Aorta (tissue), 5 donors: Measurements from ENCODE around the gene HLCS. TPM values are rescaled to one million over a fixed set of nuclear protein-coding genes. Genes with fewer than 3 reads are reported as not detected.

Experiments
- ATAC-seq: fragments of 200-7000 bp; cut with Tn5 transposase; one replicate; pipeline ENCODE4 v1.9.1; 2022; ENCODE audit warnings: moderate library complexity; ENCODE audit not compliant: low FRiP score
- DNase-seq, 2 donors: peaks; one replicate each; pipeline ENCODE4 v3.0.0-alpha.2; 2020
- H3K27ac ChIP-seq, 2 donors: one replicate each; pipeline ENCODE4 v1.5.1; 2013; ENCODE audit warnings: low read length in 2 of 2, mild to moderate bottlenecking in 2 of 2, moderate library complexity in 2 of 2, control low read depth in 1 of 2, inconsistent platforms in 1 of 2, low read depth in 1 of 2
- H3K27me3 ChIP-seq, 2 donors: one replicate each; pipeline ENCODE4 v1.6.1; 2013; ENCODE audit warnings: control low read depth in 1 of 2, low read length in 1 of 2, mild to moderate bottlenecking in 1 of 2, moderate library complexity in 1 of 2; ENCODE audit not compliant: insufficient read depth in 2 of 2, control insufficient read depth in 1 of 2
- H3K36me3 ChIP-seq, 2 donors: one replicate each; pipeline ENCODE4 v1.6.1; 2013; ENCODE audit warnings: control low read depth in 1 of 2, low read length in 1 of 2, mild to moderate bottlenecking in 1 of 2; ENCODE audit not compliant: insufficient read depth in 2 of 2, control insufficient read depth in 1 of 2
- H3K4me1 ChIP-seq, 2 donors: one replicate each; pipeline ENCODE4 v1.6.1; 2013; ENCODE audit warnings: low read length in 2 of 2, control low read depth in 1 of 2, mild to moderate bottlenecking in 1 of 2, moderate library complexity in 1 of 2; ENCODE audit not compliant: insufficient read depth in 2 of 2, control insufficient read depth in 1 of 2
- H3K4me3 ChIP-seq, 2 donors: one replicate each; pipeline ENCODE4 v1.5.1; 2013; ENCODE audit warnings: low read length in 2 of 2, control low read depth in 1 of 2, mild to moderate bottlenecking in 1 of 2
- H3K9me3 ChIP-seq: one replicate; pipeline ENCODE4 v1.6.1; 2013; ENCODE audit warnings: mild to moderate bottlenecking, low read length; ENCODE audit not compliant: control insufficient read depth
- WGBS, 2 donors: extraction: QIAGEN DNeasy Blood & Tissue Kit; methylation state at CpG; one replicate each; pipeline ENCODE4 v1.1.7; 2013; 5-methylcytosine and 5-hydroxymethylcytosine counted together
- intact Hi-C, 2 donors: fragments of 100-400 bp; cut with DNase I; formaldehyde crosslinking; loops; one replicate each; pipeline versions ENCODE4 v1.14.2 to v1.15.0; 2022
- polyA plus RNA-seq, 2 donors: library from polyadenylated mRNA; stranded (reverse); fragments of 200-250 nt; gene quantifications; one replicate each; pipeline ENCODE4 v1.2.3, GENCODE V29; 2013
- total RNA-seq, 2 donors: library from RNA; stranded (reverse); fragmentation: NEBNext Ultra II Directional; extraction: Animal tissue kit (Norgen Biotek cat#: 25700); gene quantifications; one replicate each; pipeline ENCODE4 v1.2.1, GENCODE V29; 2021
- donor health status: healthy with polysubstance abuse.
- donor health status: Bipolar disorder and iron deficiency.
- donor health status: DM: no; HTN: no; CAD: no.
- donor health status: DM: no; HTN: no; CAD: no.
- donor health status: DM: yes; HTN: yes; CAD: no.

HLCS gene
- total and polyA plus RNA-seq, 4 donors = 2.1 to 19.7 (median 10.6) TPM

DNA sequence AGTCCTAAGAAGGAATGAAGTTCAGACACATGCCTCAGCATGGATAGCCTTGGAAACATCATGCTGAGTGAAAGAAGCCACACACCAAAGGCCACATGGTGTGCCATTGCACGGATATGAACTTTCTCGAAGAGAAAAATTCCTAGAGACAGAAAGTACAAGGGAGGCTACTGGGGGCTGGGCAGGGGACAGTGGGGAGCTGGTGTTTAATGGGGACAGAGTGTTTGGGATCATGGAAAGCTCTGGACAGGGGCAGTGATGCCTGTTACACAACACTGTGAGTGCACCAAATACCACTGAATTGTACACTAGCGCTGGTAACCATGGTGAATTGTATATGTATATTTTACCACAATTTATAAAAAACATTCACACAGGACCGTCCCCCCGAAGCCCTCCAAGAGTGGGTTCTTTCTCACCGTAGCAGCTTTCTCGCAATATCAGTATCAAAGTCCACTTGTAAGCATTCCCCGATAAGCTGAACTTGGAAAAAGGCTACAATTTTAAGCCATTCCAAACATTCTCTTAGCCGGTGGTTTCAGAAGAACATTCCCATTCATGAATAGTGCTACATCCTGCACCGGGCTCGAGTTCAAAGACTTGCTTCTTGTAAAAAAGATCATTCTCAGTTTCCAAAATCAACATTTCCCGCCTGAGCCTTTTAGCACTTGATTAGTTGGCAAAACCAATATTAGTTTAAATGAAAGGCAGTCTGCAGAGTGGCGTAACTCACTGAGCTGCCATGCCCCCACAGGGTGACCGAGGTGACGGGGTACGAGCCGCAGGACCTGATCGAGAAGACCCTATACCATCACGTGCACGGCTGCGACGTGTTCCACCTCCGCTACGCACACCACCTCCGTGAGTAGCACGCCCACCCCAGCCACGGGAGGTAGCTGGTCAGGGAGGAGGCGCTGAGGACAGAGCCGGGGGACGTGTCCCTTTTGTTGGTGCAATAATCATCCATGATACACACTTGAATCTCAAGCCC is 235.9 kb downstream of the HLCS start:
- DNase-seq (peak in 1 of 2 donors; percentile 60), ATAC-seq (no peak)
- H3K4me1 ChIP-seq = no peaks in the 10 kb centered on the region
- no peaks in the 10 kb centered on the region for H3K36me3 ChIP-seq
- no peaks in the 10 kb centered on the region for H3K27me3 ChIP-seq
- 33 to 41% methylated on average over 30 of the region's 30 CpGs for WGBS, 2 donors
- H3K4me3 ChIP-seq = no peak overlapping the region
- intact Hi-C loops = no loop called here
- no peak overlapping the region for H3K27ac ChIP-seq
- no peaks in the 10 kb centered on the region for H3K9me3 ChIP-seq

DNA sequence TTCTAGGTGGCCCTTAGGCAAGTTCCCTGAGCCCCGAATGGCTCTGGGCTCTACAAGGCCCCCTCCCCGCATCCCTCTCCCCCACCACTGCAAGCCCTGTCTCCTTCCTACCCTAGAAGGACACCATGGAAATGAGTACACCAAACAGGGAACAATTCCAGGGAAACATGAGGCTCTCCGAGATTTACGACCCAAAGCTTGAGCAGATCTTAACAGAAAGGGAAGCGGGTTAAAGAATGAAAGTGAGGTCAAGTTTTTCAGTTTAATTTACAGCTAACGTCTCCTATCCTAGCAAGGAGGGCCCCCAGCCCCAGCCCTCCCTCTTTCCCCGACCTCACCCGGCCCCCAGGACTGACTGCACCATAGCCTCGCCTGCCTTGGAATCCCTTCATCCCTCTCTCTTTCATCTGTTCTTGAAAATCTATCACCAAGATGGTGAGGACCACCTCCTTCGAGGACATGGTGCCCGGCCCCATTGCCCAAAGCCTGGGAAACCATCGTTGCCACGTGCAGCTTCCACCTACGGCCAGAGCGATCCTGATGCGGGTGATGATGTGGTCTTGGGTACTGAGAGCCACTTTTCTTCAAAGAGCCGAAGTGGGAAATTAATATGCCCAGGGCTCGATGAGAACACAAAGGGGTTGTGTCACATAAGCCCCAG is 237.0 kb downstream of the HLCS start:
- no peak for ATAC-seq
- intact Hi-C loops = no loop called here
- Histone ChIP-seq H3K4me1 (no peaks in the 10 kb centered on the region), H3K4me3 (no peak overlapping the region), H3K9me3 (no peaks in the 10 kb centered on the region), H3K27ac (no peak overlapping the region), H3K36me3 (no peaks in the 10 kb centered on the region), H3K27me3 (no peaks in the 10 kb centered on the region)
- DNase-seq = peak in 1 of 2 donors; percentile 14
- WGBS, 2 donors = 89 to 92% methylated on average over 18 of the region's 18 CpGs

DNA sequence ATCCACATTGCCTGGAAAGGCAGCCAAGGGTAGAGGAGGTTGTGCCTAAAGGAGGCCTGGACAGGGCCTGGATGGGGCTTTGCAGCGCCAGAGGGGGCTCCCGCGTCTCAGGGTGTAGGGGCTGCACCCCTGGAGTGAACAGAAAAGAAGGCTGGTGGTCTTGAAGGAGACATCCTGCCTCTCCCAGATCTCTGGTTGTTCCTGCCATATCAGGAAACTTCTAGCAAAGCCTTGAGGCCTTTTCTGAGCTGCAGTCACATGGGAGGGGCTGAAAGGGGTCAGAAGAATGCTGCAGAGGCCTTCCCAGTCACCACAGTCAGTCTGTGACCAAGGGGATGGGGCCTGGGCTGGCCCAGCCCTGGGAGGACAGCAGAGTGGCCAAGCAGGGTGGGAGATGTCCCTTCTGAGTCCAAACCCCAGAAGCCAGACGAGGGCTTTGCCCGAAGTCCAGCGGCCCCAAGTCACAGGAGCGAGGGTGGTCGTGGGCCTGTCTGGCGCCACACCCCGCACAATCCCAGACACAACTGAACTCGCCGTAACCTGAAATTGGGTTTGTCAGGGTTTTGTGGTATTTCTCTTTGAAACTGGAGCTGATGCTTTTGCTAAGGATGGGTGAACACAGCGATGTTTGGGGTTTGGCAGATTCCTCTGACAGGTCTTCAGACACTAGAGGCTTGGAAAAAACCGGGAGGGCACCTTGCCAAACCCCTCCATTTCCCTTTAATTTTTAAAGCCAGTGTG is 237.9 kb downstream of the HLCS start:
- H3K4me3 ChIP-seq = no peak overlapping the region
- WGBS, 2 donors = 90 to 91% methylated on average over 14 of the region's 14 CpGs
- DNase-seq (peak in 1 of 2 donors; percentile 40), ATAC-seq (no peak)
- H3K27ac ChIP-seq = no peak overlapping the region
- intact Hi-C loops = no loop called here
- no peaks in the 10 kb centered on the region for H3K4me1 ChIP-seq
- no peaks in the 10 kb centered on the region for H3K36me3 ChIP-seq
- H3K9me3 ChIP-seq = no peaks in the 10 kb centered on the region
- H3K27me3 ChIP-seq = no peaks in the 10 kb centered on the region

DNA sequence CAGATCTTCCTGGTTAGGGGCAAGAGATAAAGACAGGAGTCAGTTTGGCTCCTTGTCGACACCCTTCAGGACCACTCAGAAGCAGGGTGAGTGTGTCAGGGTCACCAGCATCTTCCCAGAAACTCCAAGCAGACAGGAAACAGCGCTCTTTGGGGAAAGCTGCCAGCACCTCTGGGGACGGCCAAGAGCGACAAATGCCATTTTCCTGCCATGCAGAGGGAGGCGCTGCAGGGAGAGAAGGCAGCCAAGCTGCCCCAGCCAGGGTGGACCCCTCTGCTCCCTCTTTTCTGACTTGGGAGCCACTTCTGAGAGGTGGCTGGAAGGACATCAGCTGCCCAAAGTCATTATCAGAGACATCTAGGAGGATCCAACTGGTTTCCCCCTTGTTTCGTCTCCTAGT is 238.6 kb downstream of the HLCS start:
- peak in 1 of 2 donors; percentile 13 for DNase-seq
- WGBS, 2 donors = 85 to 87% methylated on average over 6 of the region's 6 CpGs

DNA sequence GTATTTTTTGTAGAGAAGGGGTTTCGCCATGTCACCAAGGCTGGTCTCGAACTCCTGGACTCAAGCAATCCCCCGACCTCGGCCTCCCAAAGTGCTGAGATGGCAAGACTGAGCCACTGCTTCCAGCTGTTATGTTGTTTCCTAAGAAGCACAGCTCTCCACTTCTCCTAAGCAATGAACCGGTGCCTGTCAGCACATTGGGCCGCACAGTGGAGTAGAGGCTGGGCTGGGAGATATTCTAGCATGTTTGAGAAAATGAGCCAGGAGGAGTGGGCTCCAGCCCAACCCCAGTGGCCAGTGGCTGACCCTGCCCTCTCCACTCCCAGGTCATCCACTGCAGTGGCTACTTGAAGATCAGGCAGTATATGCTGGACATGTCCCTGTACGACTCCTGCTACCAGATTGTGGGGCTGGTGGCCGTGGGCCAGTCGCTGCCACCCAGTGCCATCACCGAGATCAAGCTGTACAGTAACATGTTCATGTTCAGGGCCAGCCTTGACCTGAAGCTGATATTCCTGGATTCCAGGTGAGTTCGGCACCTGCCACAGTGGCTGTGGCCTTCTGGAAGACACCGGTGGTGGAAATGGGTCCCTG is 240.6 kb downstream of the HLCS start:
- intact Hi-C loops = no loop called here
- H3K36me3 ChIP-seq = no peaks in the 10 kb centered on the region
- DNase-seq = no peak
- ATAC-seq = no peak
- no peaks in the 10 kb centered on the region for H3K9me3 ChIP-seq
- no peak overlapping the region for H3K27ac ChIP-seq
- H3K4me1 ChIP-seq = no peaks in the 10 kb centered on the region
- H3K27me3 ChIP-seq = no peaks in the 10 kb centered on the region
- H3K4me3 ChIP-seq = no peak overlapping the region
- WGBS, 2 donors = 97% methylated on average over 12 of the region's 12 CpGs

More for the DNA sequence above, 238.6 kb downstream of the HLCS start:
- no peaks in the 10 kb centered on the region for H3K4me1 ChIP-seq
- H3K27ac ChIP-seq = no peak overlapping the region
- intact Hi-C loops = no loop called here
- H3K36me3 ChIP-seq = no peaks in the 10 kb centered on the region
- no peaks in the 10 kb centered on the region for H3K27me3 ChIP-seq
- no peaks in the 10 kb centered on the region for H3K9me3 ChIP-seq
- H3K4me3 ChIP-seq = no peak overlapping the region
- ATAC-seq = no peak

DNA sequence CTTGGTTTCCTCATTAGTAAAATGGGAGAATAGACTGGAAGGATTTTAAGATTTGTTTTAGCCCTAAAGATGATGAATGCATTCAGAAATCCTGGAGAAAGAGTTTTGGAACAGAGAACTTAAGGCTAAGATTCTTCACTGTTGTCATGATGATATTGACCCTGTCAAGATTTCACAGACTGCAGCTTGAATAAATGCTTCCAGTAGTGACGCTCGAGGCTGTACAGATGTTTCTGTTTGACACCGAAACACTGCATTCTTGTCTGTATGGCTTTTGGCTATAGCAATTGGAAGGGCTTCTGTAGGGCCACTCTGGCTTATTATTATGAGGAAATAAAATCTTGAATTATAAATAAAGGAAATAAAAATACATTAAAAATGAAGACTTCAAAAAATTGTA is 241.8 kb downstream of the HLCS start:
- no peak overlapping the region for H3K4me3 ChIP-seq
- no peak overlapping the region for H3K27ac ChIP-seq
- no peaks in the 10 kb centered on the region for H3K4me1 ChIP-seq
- 59 to 77% methylated on average over 3 of the region's 3 CpGs for WGBS, 2 donors
- ATAC-seq (no peak), DNase-seq (no peak)
- no peaks in the 10 kb centered on the region for H3K27me3 ChIP-seq
- no peaks in the 10 kb centered on the region for H3K9me3 ChIP-seq
- intact Hi-C loops = no loop called here
- H3K36me3 ChIP-seq = no peaks in the 10 kb centered on the region

DNA sequence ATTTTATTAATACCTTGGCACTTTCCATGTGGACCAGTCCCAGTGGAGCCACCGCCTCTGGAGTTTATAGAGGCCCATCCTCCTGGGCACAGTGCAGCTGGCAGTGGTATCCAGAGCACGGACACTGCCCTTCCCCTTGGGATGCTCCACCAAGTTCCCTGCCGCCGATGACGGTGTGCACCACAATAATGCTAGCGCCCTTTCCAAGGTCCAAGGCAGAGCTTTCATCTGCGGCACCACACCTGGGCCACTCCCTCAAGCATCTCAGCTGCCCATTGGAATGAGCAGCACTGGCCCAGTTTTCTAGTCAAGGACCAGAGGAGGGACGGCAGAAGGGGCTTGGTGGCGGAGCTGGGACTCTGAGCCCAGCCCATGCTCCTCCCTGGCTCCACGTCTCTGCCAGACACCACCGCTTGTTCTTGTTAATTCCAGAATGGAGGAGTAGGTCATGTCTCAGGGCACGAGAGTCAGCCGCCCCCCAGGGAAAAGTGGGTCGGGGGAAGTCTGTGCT is 243.0 kb downstream of the HLCS start:
- DNase-seq (peak in 1 of 2 donors; percentile 57), ATAC-seq (no peak)
- no peak overlapping the region for H3K27ac ChIP-seq
- no peaks in the 10 kb centered on the region for H3K27me3 ChIP-seq
- H3K4me3 ChIP-seq = no peak overlapping the region
- H3K9me3 ChIP-seq = no peaks in the 10 kb centered on the region
- intact Hi-C loops = no loop called here
- H3K4me1 ChIP-seq = no peaks in the 10 kb centered on the region
- no peaks in the 10 kb centered on the region for H3K36me3 ChIP-seq
- WGBS, 2 donors = 82 to 85% methylated on average over 14 of the region's 14 CpGs
